CD14-positive monocyte (primary cell): Measurements from ENCODE around the gene EIF3K. TPM values are rescaled to one million over a fixed set of nuclear protein-coding genes. Genes with fewer than 3 reads are reported as not detected.
A peak's percentile ranks its signal among the peaks of the same experiment; 100 is the strongest.

Source experiments
- DNase-seq, 3 donors: peaks; one replicate each; pipeline ENCODE4 v3.0.0-alpha.2; 2011 to 2022
- H2AFZ ChIP-seq: 2 replicates; pipeline ENCODE4 v1.6.0; 2012; ENCODE audit warnings: mild to moderate bottlenecking, low read depth, low read length, inconsistent platforms; ENCODE audit not compliant: insufficient read depth, poor library complexity, severe bottlenecking
- H3K27ac ChIP-seq, 2 donors: 1 replicate in 1 of 2; 2 replicates in 1 of 2; pipeline ENCODE4 v1.5.1; 2012 to 2013; ENCODE audit warnings: low read length in 2 of 2, control low read depth in 1 of 2, inconsistent platforms in 1 of 2, low read depth in 1 of 2, mild to moderate bottlenecking in 1 of 2
- H3K27me3 ChIP-seq, 2 donors: one replicate each; pipeline versions ENCODE4 v1.6.0 to v1.6.1; 2011 to 2013; ENCODE audit warnings: low read length in 2 of 2; ENCODE audit not compliant: control insufficient read depth in 2 of 2, insufficient read depth in 2 of 2
- H3K36me3 ChIP-seq, 2 donors: replicated peaks in 1 of 2; 1 replicate in 1 of 2; 2 replicates in 1 of 2; pipeline versions ENCODE4 v1.5.1 to v1.6.1; 2012 to 2013; ENCODE audit warnings: low read length in 2 of 2, control low read depth in 1 of 2, inconsistent platforms in 1 of 2, mild to moderate bottlenecking in 1 of 2; ENCODE audit not compliant: insufficient read depth in 2 of 2, control insufficient read depth in 1 of 2
- H3K4me1 ChIP-seq, 2 donors: 1 replicate in 1 of 2; 2 replicates in 1 of 2; pipeline versions ENCODE4 v1.5.1 to v1.6.1; 2012 to 2013; ENCODE audit warnings: low read length in 2 of 2, control low read depth in 1 of 2, inconsistent platforms in 1 of 2, mild to moderate bottlenecking in 1 of 2, moderate library complexity in 1 of 2; ENCODE audit not compliant: insufficient read depth in 2 of 2, control insufficient read depth in 1 of 2
- H3K4me2 ChIP-seq: replicated peaks from 2 replicates; pipeline ENCODE3; 2012; ENCODE audit warnings: low read length, moderate library complexity, mild to moderate bottlenecking; ENCODE audit not compliant: poor library complexity, severe bottlenecking; ENCODE audit errors: extremely low read depth
- H3K4me3 ChIP-seq, 3 experiments: fragments of 200-600 bp in 1 of 3; sonication (generic) in 1 of 3; replicated peaks in 1 of 3; 1 replicate in 2 of 3; 2 replicates in 1 of 3; pipeline ENCODE4 v1.5.1; 2011 to 2013; ENCODE audit warnings: low read length in 3 of 3, mild to moderate bottlenecking in 3 of 3, control low read depth in 2 of 3, low read depth in 2 of 3, inconsistent platforms in 1 of 3, moderate library complexity in 1 of 3
- H3K79me2 ChIP-seq: 2 replicates; pipeline ENCODE4 v1.6.0; 2012; ENCODE audit warnings: mild to moderate bottlenecking, control low read depth, inconsistent platforms, low read length, moderate library complexity; ENCODE audit not compliant: insufficient read depth
- H3K9ac ChIP-seq: 2 replicates; pipeline ENCODE4 v1.6.0; 2017; ENCODE audit warnings: low read length, mild to moderate bottlenecking; ENCODE audit not compliant: insufficient read depth, poor library complexity, severe bottlenecking
- H3K9me3 ChIP-seq, 2 donors: replicated peaks in 1 of 2; 1 replicate in 1 of 2; 2 replicates in 1 of 2; pipeline versions ENCODE4 v1.5.1 to v1.6.1; 2012 to 2013; ENCODE audit warnings: low read length in 2 of 2, control low read depth in 1 of 2; ENCODE audit not compliant: control insufficient read depth in 1 of 2, insufficient read depth in 1 of 2
- H4K20me1 ChIP-seq: 2 replicates; pipeline ENCODE4 v1.6.0; 2012; ENCODE audit warnings: mild to moderate bottlenecking, low read length, control low read depth, moderate library complexity; ENCODE audit not compliant: insufficient read depth
- H3K27ac Mint-ChIP-seq, 7 donors: one replicate each; pipeline ENCODE4 v1.8.0; 2020; ENCODE audit warnings: mild to moderate bottlenecking in 7 of 7, mixed read lengths in 7 of 7, moderate library complexity in 6 of 7, inconsistent platforms in 2 of 7
- H3K27me3 Mint-ChIP-seq, 3 donors: one replicate each; pipeline ENCODE4 v1.8.0; 2021 to 2022; ENCODE audit warnings: low read depth in 3 of 3, mild to moderate bottlenecking in 3 of 3, mixed read lengths in 3 of 3, moderate library complexity in 3 of 3, inconsistent platforms in 1 of 3
- H3K36me3 Mint-ChIP-seq, 2 donors: one replicate each; pipeline ENCODE4 v1.8.0; 2020; ENCODE audit warnings: mixed read lengths in 2 of 2, inconsistent platforms in 1 of 2, mild to moderate bottlenecking in 1 of 2
- H3K4me1 Mint-ChIP-seq: one replicate; pipeline ENCODE4 v1.8.0; 2020; ENCODE audit warnings: mild to moderate bottlenecking, mixed read lengths
- H3K4me3 Mint-ChIP-seq, 2 donors: one replicate each; pipeline ENCODE4 v1.8.0; 2020; ENCODE audit warnings: mild to moderate bottlenecking in 2 of 2, mixed read lengths in 2 of 2, moderate library complexity in 1 of 2
- H3K9me3 Mint-ChIP-seq, 7 donors: one replicate each; pipeline ENCODE4 v1.8.0; 2020 to 2022; ENCODE audit warnings: mixed read lengths in 7 of 7, mild to moderate bottlenecking in 6 of 7, moderate library complexity in 6 of 7, inconsistent platforms in 2 of 7
- WGBS: methylation state at CpG from one replicate; pipeline ENCODE4 v1.1.5; 2013; ENCODE audit warnings: missing lambda C conversion rate; ENCODE audit not compliant: insufficient coverage; 5-methylcytosine and 5-hydroxymethylcytosine counted together
- intact Hi-C, 2 donors: fragments of 100-400 bp; cut with micrococcal nuclease; formaldehyde crosslinking; loops; one replicate each; pipeline versions ENCODE4 v1.15.0 to v1.15.1; 2023
- polyA plus RNA-seq, 3 donors: library from polyadenylated mRNA; depleted of rRNA in 1 of 3; unstranded in 2 of 3; stranded (reverse) in 1 of 3; fragments of 300-500 nt in 2 of 3; fragments of >200 nt in 1 of 3; fragmentation: Illumina TruSeq in 2 of 3; gene quantifications; 1 replicate in 2 of 3; 2 replicates in 1 of 3; pipeline ENCODE4 v1.2.3, GENCODE V29; 2012 to 2021
- TF ChIP-seq, protein P1 (sequence below): fragments of 200-600 bp; IDR thresholded peaks from one replicate; pipeline ENCODE4 v1.8.0; 2022; ENCODE audit warnings: antibody characterized with exemption, mild to moderate bottlenecking

Gene EIF3K
- polyA plus RNA-seq, 3 donors: 326 to 1,088 (median 381) TPM

- H3K36me3 ChIP-seq: peaks cover 36 to 55% of the 10 kb centered on the region in 2 donors
- H3K4me3 ChIP-seq: no peak overlapping the region
- no peak overlapping the region for H3K4me2 ChIP-seq
- Mint-ChIP-seq H3K36me3 (peaks cover 39 to 57% of the 10 kb centered on the region in 2 donors), H3K27me3 (peaks cover 0 to 2% (median 0%) of the 10 kb centered on the region in 3 donors), H3K27ac (peak overlapping the region in 1 of 7 donors; percentile 83), H3K9me3 (peaks cover 0 to 3% (median 0%) of the 10 kb centered on the region in 7 donors), H3K4me1 (no peaks in the 10 kb centered on the region), H3K4me3 (no peak overlapping the region)
- no peaks in the 10 kb centered on the region for H3K27me3 ChIP-seq
- intact Hi-C loops: no loop called here
- H3K9me3 ChIP-seq: no peaks in the 10 kb centered on the region
- TF ChIP-seq, protein P1, sequence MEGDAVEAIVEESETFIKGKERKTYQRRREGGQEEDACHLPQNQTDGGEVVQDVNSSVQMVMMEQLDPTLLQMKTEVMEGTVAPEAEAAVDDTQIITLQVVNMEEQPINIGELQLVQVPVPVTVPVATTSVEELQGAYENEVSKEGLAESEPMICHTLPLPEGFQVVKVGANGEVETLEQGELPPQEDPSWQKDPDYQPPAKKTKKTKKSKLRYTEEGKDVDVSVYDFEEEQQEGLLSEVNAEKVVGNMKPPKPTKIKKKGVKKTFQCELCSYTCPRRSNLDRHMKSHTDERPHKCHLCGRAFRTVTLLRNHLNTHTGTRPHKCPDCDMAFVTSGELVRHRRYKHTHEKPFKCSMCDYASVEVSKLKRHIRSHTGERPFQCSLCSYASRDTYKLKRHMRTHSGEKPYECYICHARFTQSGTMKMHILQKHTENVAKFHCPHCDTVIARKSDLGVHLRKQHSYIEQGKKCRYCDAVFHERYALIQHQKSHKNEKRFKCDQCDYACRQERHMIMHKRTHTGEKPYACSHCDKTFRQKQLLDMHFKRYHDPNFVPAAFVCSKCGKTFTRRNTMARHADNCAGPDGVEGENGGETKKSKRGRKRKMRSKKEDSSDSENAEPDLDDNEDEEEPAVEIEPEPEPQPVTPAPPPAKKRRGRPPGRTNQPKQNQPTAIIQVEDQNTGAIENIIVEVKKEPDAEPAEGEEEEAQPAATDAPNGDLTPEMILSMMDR: no peak
- no peak for DNase-seq
- no peak overlapping the region for H3K27ac ChIP-seq
- H3K79me2 ChIP-seq: no peaks in the 10 kb centered on the region
- WGBS: 95% methylated on average over 6 of the region's 6 CpGs
- no peak overlapping the region for H2AFZ ChIP-seq
- no peaks in the 10 kb centered on the region for H4K20me1 ChIP-seq
- H3K9ac ChIP-seq: no peak overlapping the region
- H3K4me1 ChIP-seq: no peaks in the 10 kb centered on the region
These were observed 12.9 kb upstream of the EIF3K start for GRCh38 chr19:38606131-38606530.

DNA sequence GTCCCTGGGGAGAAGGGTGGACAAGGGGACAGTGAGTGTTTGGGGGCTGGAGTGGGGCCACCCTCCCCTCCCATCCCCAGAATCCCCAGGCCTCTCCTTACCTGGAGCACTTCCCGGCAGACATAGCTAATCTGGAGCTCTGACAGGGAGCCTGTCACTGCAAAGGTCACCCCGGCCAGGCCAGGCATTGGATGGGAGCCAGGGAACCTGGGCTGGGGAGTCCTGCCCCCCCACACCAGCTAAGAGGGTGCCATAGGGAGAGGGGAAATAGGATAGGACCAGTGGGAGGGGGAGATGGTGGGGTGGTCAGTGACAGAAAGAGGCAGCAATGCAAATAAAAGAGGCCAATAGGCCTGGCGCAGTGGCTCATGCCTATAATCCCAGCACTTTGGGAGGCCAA is 4.7 kb upstream of the EIF3K start:
- H3K4me2 ChIP-seq: no peak overlapping the region
- peaks cover 42% of the 10 kb centered on the region for H3K79me2 ChIP-seq
- intact Hi-C loops: no loop called here
- Mint-ChIP-seq H3K9me3 (peaks cover 0 to 3% (median 0%) of the 10 kb centered on the region in 7 donors), H3K36me3 (peaks cover 26 to 48% of the 10 kb centered on the region in 2 donors), H3K4me1 (peaks cover 22% of the 10 kb centered on the region), H3K27me3 (peaks cover 0 to 2% (median 2%) of the 10 kb centered on the region in 3 donors), H3K27ac (peak overlapping the region in 2 of 7 donors; percentile 53 to 70), H3K4me3 (no peak overlapping the region)
- no peak overlapping the region for H2AFZ ChIP-seq
- peaks cover 26 to 34% of the 10 kb centered on the region in 2 donors for H3K4me1 ChIP-seq
- DNase-seq: no peak
- TF ChIP-seq, protein P1: no peak
- H3K4me3 ChIP-seq: no peak overlapping the region
- no peaks in the 10 kb centered on the region for H3K27me3 ChIP-seq
- 100% methylated on average over 1 of the region's 3 CpGs for WGBS
- H3K9ac ChIP-seq: no peak overlapping the region
- no peaks in the 10 kb centered on the region for H4K20me1 ChIP-seq
- no peak overlapping the region for H3K27ac ChIP-seq
- no peaks in the 10 kb centered on the region for H3K9me3 ChIP-seq
- peaks cover 35 to 39% of the 10 kb centered on the region in 2 donors for H3K36me3 ChIP-seq
